ENCODE data around the gene RNF183. TPM values are rescaled to one million over a fixed set of nuclear protein-coding genes. Genes with fewer than 3 reads are reported as not detected.
A peak's percentile ranks its signal among the peaks of the same experiment; 100 is the strongest.
"Not testable (repeated sequence)": the region's sequence is repeated elsewhere in the genome, so short reads cannot be mapped to it uniquely, and the experiment has no call there.

RNF183 gene
- total RNA-seq, 2 experiments from 2014 or later: not detected

DNA sequence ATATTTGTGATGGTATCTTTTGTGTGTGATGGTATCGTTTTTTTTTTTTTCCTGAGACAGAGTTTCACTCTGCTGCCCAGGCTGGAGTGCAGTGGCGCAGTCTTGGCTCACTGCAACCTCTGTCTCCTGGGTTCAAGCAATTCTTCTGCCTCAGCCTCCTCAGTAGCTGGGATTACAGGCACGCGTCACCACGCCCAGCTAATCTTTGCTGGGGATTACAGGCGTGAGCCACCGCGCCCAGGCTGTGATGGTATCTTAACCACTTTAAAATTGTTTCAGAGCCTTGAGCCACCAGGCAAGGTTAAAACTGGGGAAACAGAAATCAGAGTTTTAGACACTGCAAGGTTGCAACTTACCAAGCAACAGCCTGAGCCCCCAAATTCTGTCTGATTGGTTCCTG lies 6.9 kb downstream of the RNF183 start:
- H3K4me1 Mint-ChIP-seq (ENCODE audit: low read depth); H3K27me3 Mint-ChIP-seq (ENCODE audit: low read depth); DNase-seq; H3K27ac Mint-ChIP-seq; H3K9me3 Mint-ChIP-seq; intact Hi-C loops (cut with micrococcal nuclease); H3K4me3 Mint-ChIP-seq: not testable (repeated sequence)
- CTCF ChIA-PET: interaction anchor here (0.6 kb wide), 1 partner anchor 474 kb away, joined by 3 read pairs; no protein-coding TSS in a partner anchor
- peaks cover 11% of the 10 kb centered on the region for H3K36me3 Mint-ChIP-seq (ENCODE audit: low read depth)

DNA sequence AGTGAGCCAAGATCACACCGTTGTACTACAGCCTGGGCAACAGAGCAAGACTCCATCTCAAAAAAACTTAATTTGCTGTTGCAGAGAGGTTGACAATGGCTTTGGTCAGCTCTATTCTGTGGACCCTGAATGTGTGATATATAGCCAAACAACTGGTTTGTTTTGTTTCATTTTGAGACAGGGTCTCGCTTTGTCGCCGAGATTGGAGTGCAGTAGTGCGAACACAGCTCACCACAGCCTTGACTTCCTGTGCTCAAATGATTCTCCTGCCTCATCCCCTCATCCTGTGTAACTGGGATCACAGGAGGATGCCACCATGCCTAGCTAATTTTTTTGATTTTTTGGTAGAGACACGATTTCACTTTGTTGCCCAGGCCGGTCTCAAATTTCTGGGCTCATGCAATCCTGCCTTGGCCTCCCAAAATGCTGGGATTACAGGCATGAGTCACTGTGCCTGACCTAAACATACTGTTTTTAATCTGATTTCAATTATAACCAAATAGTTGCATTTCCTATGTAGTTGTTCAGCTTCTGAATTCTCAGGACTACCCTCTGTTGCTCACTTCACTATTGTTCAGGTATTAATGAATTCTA lies 9.8 kb downstream of the RNF183 start:
- no peaks in the 10 kb centered on the region for H3K9me3 Mint-ChIP-seq

DNA sequence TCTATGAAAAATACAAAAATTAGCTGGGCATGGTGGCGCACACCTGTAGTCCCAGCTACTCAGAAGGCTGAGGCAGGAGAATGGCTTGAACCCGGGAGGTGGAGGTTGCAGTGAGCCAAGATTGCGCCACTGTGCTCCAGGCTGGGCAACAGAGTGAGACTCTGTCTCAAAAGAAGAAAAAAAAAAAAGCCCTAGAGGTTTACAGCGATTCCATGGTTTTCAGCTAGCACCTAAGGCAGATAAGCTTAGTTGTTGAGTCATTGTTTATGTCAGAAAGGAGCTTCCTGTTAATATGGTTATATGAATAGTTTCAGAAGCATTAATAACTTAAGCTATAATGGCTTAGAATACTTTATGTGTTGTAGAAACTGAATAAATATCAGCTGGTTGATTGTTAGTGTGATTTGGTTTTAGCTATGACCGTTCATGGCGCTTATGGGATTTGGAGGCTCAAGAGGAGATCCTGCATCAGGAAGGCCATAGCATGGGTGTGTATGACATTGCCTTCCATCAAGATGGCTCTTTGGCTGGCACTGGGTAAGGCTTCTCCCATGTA lies 13.0 kb downstream of the RNF183 start:
- CTCF ChIA-PET: interaction anchor here (1.3 kb wide), 1 partner anchor 365 kb away, joined by 3 read pairs; no protein-coding TSS in a partner anchor
- no peaks in the 10 kb centered on the region for H3K9me3 Mint-ChIP-seq
- no peaks in the 10 kb centered on the region for H3K27me3 Mint-ChIP-seq (ENCODE audit: low read depth)
- H3K4me1 Mint-ChIP-seq (ENCODE audit: low read depth): peaks cover 3% of the 10 kb centered on the region
- intact Hi-C loops (cut with micrococcal nuclease): no loop called here
- H3K4me3 Mint-ChIP-seq: no peak overlapping the region
- no peak for DNase-seq
- H3K27ac Mint-ChIP-seq: peak overlapping the region; percentile 65
- H3K36me3 Mint-ChIP-seq (ENCODE audit: low read depth): peaks cover 39% of the 10 kb centered on the region

More for the DNA sequence above, 9.8 kb downstream of the RNF183 start:
- peaks cover 3% of the 10 kb centered on the region for H3K4me1 Mint-ChIP-seq (ENCODE audit: low read depth)
- no peak for DNase-seq
- no peaks in the 10 kb centered on the region for H3K27me3 Mint-ChIP-seq (ENCODE audit: low read depth)
- CTCF ChIA-PET: no interaction called here
- no peak overlapping the region for H3K4me3 Mint-ChIP-seq
- intact Hi-C loops (cut with micrococcal nuclease): no loop called here
- no peak overlapping the region for H3K27ac Mint-ChIP-seq
- H3K36me3 Mint-ChIP-seq (ENCODE audit: low read depth): peaks cover 28% of the 10 kb centered on the region

DNA sequence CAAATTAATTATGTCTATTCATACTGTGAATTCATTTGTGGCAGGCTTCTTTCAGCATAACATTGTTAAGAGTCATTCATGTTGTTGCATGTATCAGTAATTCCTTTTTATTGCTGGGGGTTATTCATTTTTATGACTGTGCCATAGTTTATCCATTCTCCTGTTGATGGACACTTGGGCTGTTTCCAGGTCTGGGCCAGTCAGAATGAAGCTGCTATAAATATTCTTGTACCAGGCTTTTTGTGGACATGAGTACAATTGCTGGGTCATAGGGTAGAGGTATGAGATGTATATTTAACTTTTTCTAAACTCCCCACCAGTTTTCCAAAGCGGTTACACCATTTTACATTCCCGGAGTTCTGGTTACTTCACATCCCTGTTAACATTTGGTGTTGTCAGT lies 14.1 kb downstream of the RNF183 start:
- no peak for DNase-seq
- Mint-ChIP-seq H3K36me3 (ENCODE audit: low read depth) (peaks cover 46% of the 10 kb centered on the region), H3K27me3 (ENCODE audit: low read depth) (no peaks in the 10 kb centered on the region), H3K9me3 (no peaks in the 10 kb centered on the region), H3K4me3 (no peak overlapping the region), H3K4me1 (ENCODE audit: low read depth) (peaks cover 3% of the 10 kb centered on the region), H3K27ac (no peak overlapping the region)
- CTCF ChIA-PET: interaction anchor here (0.6 to 1.3 kb wide), 2 partner anchors 33 to 366 kb away, joined by 3 read pairs; no protein-coding TSS in a partner anchor
- intact Hi-C loops (cut with micrococcal nuclease): no loop called here

DNA sequence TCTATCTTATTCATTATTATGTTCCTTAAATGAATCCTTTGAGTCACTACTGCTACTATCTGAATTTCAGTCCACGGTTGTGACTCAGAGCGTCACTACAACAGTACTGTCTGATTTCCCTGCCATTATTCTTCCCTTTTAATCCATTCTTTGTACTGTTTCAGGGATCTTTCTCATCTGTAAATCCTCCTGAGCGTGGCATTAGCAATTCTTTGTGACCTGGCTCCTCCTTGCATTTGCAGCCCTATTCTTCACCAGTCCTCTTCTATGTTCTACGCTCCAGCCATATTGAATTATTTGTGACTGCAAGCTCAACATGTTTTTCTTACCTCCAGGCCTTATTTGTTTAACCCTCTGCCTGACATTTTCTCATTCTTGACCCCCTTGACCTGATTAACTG lies 21.8 kb downstream of the RNF183 start:
- H3K4me3 Mint-ChIP-seq: no peak overlapping the region
- peaks cover 20% of the 10 kb centered on the region for H3K4me1 Mint-ChIP-seq (ENCODE audit: low read depth)
- H3K27ac Mint-ChIP-seq: no peak overlapping the region
- H3K27me3 Mint-ChIP-seq (ENCODE audit: low read depth): no peaks in the 10 kb centered on the region
- DNase-seq: no peak
- no peaks in the 10 kb centered on the region for H3K9me3 Mint-ChIP-seq
- intact Hi-C loops (cut with micrococcal nuclease): no loop called here
- H3K36me3 Mint-ChIP-seq (ENCODE audit: low read depth): peaks cover 58% of the 10 kb centered on the region
- CTCF ChIA-PET: no interaction called here

DNA sequence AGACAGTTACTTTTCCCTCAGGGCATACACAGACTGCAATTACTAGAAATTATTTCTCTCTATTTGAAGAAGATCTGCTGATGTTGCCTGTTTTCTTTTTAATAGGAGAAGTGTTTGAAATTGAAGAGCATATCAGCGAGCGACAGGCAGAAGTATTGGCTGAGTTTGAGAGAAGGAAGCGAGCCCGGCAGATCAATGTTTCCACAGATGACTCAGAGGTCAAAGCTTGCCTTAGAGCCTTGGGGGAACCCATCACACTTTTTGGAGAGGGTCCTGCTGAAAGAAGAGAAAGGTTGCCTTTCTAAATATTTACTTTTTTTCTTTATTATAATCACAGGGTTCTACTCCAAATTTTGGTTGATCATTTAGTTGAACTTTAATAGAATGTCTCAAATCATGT lies 24.3 kb downstream of the RNF183 start:
- no peaks in the 10 kb centered on the region for H3K9me3 Mint-ChIP-seq
- H3K4me3 Mint-ChIP-seq: no peak overlapping the region
- H3K4me1 Mint-ChIP-seq (ENCODE audit: low read depth): peaks cover 25% of the 10 kb centered on the region
- H3K27ac Mint-ChIP-seq: no peak overlapping the region
- CTCF ChIA-PET: interaction anchor here (1.2 kb wide), 1 partner anchor 376 kb away, joined by 3 read pairs; no protein-coding TSS in a partner anchor
- no peak for DNase-seq
- H3K27me3 Mint-ChIP-seq (ENCODE audit: low read depth): no peaks in the 10 kb centered on the region
- H3K36me3 Mint-ChIP-seq (ENCODE audit: low read depth): peaks cover 49% of the 10 kb centered on the region
- intact Hi-C loops (cut with micrococcal nuclease): loop anchor here (5.0 to 10.0 kb wide), 4 partner anchors 167 to 1106 kb away; partner anchors contain the start of genes AKNA, KIAA1958 and SNX30

DNA sequence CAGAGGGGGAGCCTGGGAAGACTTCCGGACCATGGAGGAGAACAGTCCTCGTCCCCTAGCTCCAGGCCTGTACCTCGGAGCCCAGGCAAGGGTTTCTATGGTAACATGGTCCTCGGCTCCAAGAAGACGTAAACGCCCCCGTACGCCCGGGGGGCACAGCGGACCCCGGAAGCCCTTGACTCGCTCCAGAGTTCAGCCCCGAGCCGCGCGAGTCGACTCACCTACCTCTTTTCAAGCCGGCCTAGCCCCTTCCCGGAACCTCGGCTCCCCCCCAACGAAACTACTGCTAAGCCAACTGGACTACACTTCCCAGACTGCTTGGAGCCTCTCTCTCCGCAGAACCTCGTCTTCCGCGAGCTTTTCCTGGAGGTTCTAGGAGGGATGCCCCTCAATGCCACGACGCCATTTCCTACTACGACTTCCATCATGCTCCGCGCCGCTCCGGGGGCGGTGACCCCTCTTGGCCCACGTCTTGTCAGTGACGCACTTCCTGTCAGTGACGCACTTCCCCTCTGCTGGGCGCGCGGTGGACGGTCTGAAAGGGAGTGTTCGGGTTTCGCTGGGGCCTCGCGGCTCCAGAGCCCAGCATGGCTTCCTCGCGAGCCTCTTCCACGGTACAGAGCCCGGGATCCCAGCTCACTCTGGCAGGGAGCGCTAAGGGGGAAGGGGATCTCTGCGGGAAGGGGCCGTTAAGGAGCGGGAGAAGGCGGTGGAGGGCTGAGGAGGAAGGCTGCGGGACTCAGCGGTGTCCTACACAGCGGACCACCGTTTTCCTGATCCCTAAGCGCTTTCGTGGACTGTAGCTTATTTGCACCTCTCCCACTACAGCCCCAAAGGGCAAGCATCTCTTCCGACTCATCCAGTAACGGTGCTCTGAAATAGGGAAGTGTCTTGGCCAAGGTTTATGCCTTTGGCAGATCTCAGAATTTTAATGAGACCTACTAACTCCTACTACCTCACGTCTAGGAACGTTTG lies 27.7 kb downstream of the RNF183 start, which contains the start of the genes CDC26 and PRPF4:
Gene CDC26 (minus strand): TSS at position 416 of the 975 bp plus-strand sequence. CDS start 3,065 bp downstream, outside the sequence.
Gene PRPF4 (plus strand): TSS at position 502 of the 975 bp plus-strand sequence. CDS start 86 bp downstream, at position 588.
- intact Hi-C loops (cut with micrococcal nuclease): loop anchor here (1.0 to 10.0 kb wide), 16 partner anchors 34 to 1109 kb away; partner anchors contain the start of genes AKNA, ALAD, C9orf43 and FKBP15
- H3K4me1 Mint-ChIP-seq (ENCODE audit: low read depth): peaks cover 31% of the 10 kb centered on the region
- CTCF ChIA-PET: interaction anchor here (0.6 to 4.1 kb wide), 28 partner anchors 13 to 381 kb away, joined by 3 to 58 read pairs (median 5); partner anchors contain the start of genes ALAD, C9orf43, FKBP15 and POLE3
- DNase-seq: peak; percentile 96
- H3K36me3 Mint-ChIP-seq (ENCODE audit: low read depth): peaks cover 36% of the 10 kb centered on the region
- H3K27me3 Mint-ChIP-seq (ENCODE audit: low read depth): no peaks in the 10 kb centered on the region
- no peaks in the 10 kb centered on the region for H3K9me3 Mint-ChIP-seq
- no peak within 1 kb of the TSS for H3K27ac Mint-ChIP-seq
- H3K4me3 Mint-ChIP-seq: no peak within 1 kb of the TSS

DNA sequence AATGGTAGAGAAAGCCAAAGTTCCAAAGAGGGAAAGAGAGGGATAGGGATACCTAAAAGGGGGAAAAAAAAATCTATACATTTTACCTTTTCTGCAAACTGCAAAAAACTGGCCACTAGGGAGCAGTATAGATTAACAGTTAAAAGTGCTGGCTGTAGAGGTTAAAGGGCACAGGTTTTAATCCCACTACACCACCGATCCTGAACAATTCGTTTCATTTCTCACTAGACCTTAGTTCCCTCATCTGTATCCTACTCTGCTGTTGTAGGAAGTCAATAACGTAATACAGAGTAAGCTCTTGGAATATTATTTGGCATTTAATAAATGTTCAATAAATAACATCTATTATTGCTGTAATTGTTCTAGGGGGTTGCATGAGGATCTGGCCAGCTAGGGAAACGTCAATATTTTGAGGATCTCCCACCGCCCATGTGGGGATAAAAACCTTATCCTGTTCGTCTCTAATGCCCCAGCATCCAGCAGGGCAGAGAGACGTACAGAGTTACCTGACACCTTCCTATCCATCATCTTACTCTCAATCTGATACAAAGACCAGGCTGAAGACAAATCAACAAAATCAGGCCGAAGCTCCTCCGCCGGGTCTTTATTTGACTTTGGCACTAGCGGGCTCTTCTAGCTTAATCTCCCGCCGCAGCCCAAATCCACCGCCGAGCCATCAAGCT lies 28.6 kb downstream of the RNF183 start:
- peak; percentile 42 for DNase-seq
- H3K36me3 Mint-ChIP-seq (ENCODE audit: low read depth): peaks cover 28% of the 10 kb centered on the region
- H3K27ac Mint-ChIP-seq: peak overlapping the region; percentile 77
- H3K4me1 Mint-ChIP-seq (ENCODE audit: low read depth): peaks cover 29% of the 10 kb centered on the region
- CTCF ChIA-PET: interaction anchor here (0.6 to 4.1 kb wide), 29 partner anchors 12 to 382 kb away, joined by 3 to 58 read pairs (median 5); partner anchors contain the start of genes ALAD, C9orf43, FKBP15 and POLE3
- no peak overlapping the region for H3K4me3 Mint-ChIP-seq
- H3K9me3 Mint-ChIP-seq: no peaks in the 10 kb centered on the region
- no peaks in the 10 kb centered on the region for H3K27me3 Mint-ChIP-seq (ENCODE audit: low read depth)
- intact Hi-C loops (cut with micrococcal nuclease): loop anchor here (1.0 to 10.0 kb wide), 18 partner anchors 35 to 1110 kb away; partner anchors contain the start of genes AKNA, ALAD, C9orf43 and FKBP15

DNA sequence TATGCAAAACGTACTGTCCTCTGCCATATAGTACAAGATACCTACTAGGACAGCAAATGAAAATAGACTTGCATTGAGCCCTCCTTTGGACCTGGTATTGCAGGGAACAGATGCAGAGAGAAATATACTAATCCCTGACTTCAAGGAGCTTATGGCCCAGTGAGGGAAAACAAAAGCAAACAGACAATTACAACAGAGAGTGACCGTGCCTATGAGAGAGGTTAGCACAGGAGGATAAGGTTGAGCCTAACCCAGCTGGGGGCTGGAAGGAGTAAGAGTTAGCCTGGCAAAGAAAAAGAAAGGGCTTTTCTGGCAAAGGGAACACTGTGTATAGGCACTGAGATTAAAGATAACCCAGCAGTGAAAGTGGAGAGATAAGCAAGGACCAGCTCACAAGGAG lies 33.3 kb downstream of the RNF183 start:
- Mint-ChIP-seq H3K4me3 (no peak overlapping the region), H3K9me3 (no peaks in the 10 kb centered on the region), H3K27me3 (ENCODE audit: low read depth) (no peaks in the 10 kb centered on the region), H3K27ac (peak overlapping the region; percentile 22), H3K36me3 (ENCODE audit: low read depth) (peaks cover 17% of the 10 kb centered on the region), H3K4me1 (ENCODE audit: low read depth) (peaks cover 23% of the 10 kb centered on the region)
- intact Hi-C loops (cut with micrococcal nuclease): loop anchor here (1.0 to 10.0 kb wide), 2 partner anchors 49 to 1115 kb away; partner anchors contain the start of genes AKNA, FKBP15 and SLC31A1
- no peak for DNase-seq
- CTCF ChIA-PET: interaction anchor here (1.0 to 1.2 kb wide), 4 partner anchors 132 to 388 kb away, joined by 3 to 4 read pairs (median 4); partner anchors contain the start of gene ALAD

DNA sequence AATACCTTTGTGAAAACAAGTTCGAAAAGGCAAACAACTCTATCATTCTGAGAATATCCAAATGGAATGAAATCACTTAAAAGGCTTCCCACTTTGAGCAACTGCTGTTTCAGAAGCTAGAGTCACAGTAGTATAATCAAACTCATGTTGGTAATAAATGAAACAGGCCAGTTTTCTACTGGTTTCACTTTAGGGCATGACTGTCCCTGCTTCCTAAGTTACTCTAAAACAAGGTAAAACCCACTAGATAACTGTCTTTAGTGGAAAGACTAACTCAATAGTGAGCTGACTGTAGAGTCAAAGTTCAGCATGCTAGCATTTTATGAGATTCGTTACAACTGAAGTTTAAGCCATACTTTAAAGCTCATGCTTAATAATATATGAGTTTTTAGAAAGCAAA lies 33.8 kb downstream of the RNF183 start:
- Mint-ChIP-seq H3K27ac (peak overlapping the region; percentile 57), H3K9me3 (no peaks in the 10 kb centered on the region), H3K4me3 (no peak overlapping the region), H3K36me3 (ENCODE audit: low read depth) (peaks cover 17% of the 10 kb centered on the region), H3K4me1 (ENCODE audit: low read depth) (peaks cover 23% of the 10 kb centered on the region), H3K27me3 (ENCODE audit: low read depth) (no peaks in the 10 kb centered on the region)
- CTCF ChIA-PET: interaction anchor here (0.6 to 1.2 kb wide), 5 partner anchors 16 to 389 kb away, joined by 3 to 4 read pairs (median 4); partner anchors contain the start of gene ALAD
- intact Hi-C loops (cut with micrococcal nuclease): loop anchor here (1.0 kb wide), 1 partner anchor 48 kb away; the partner anchor contains the start of genes FKBP15 and SLC31A1
- DNase-seq: no peak

DNA sequence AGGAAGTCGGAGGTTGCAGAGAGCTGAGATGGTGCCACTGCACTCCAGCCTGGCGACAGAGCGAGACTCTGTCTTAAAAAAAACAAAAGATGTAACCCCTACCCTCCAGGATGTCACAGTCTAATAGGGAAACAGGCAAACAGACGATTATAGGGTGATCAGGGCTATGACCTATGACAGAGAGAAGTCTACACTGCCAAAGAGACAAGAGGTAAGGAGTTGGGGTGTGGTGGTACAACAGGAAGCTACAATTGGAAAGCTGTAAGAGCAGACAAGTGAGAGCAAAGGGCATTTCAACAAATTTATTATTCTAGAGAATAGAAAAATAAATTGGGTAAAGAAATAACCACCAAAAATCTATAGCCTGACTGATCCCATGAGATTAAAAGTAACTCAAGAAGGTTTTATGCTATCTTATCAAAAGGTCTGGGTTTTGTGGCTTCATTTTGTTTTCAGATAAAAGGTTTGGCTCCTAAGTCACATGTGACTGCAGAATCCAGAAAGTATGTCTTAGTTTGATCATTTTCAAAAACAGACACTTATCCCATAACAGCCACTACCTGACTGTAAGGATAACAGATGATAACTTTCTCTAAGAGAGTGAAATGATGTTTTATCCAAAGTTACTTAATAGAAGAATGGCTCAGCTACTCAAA lies 35.1 kb downstream of the RNF183 start:
- peaks cover 13% of the 10 kb centered on the region for H3K4me1 Mint-ChIP-seq (ENCODE audit: low read depth)
- peaks cover 13% of the 10 kb centered on the region for H3K36me3 Mint-ChIP-seq (ENCODE audit: low read depth)
- no peak overlapping the region for H3K27ac Mint-ChIP-seq
- no peak for DNase-seq
- no peak overlapping the region for H3K4me3 Mint-ChIP-seq
- H3K9me3 Mint-ChIP-seq: no peaks in the 10 kb centered on the region
- intact Hi-C loops (cut with micrococcal nuclease): no loop called here
- CTCF ChIA-PET: no interaction called here
- no peaks in the 10 kb centered on the region for H3K27me3 Mint-ChIP-seq (ENCODE audit: low read depth)

All from activated naive CD4-positive, alpha-beta T cell treated with anti-CD3 and anti-CD28 coated beads for 36 hours (primary cell).